ENCODE data around the gene PDPR.

DNA sequence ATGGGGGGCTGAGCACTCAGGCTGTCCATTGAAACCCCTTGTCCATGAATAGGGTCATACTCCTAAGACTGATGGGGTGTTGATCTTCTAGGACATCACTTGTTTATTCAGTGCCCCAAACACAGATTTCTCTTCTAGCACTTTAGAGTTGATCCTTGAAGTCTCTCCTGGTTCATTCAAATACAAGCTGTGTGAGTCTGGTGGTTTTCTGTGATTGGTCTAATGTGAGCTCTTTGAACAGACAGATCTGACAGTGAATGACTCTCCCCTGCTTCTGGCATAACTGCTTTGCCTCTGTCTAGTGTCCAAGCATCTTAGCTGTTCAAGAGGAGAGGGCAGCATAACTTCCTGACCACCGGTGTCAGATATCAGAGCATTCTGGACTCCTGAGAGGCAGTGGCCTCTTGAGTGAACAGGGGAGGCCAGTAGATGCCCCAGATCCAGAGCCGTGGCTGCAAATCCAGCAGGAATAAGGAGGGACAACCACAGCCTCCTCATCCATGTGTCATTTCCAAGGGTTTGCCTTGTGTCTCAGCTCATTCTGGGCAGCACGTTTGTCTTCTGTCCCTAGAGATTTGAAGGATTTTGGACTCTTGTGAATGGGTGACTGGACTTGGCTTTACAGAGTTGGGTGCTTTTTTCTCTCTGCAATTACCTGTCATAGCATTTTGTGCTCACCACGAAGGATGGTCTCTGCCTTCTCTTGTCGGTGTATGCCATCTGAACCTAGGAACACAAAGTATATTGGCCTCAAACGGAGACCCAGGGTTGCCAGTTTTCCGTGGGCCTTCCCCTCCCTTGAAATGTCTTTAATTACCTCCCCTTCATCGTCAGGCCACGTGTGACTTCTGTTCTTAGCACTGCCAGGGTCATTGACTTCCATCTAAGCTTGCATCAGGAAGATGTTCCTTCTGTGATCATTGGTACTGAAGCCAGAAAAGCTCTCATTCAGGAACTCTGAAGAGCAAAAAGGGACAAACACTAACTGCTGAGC, 45.5 kb downstream of the PDPR start:
- TF ChIP-seq, protein P1, sequence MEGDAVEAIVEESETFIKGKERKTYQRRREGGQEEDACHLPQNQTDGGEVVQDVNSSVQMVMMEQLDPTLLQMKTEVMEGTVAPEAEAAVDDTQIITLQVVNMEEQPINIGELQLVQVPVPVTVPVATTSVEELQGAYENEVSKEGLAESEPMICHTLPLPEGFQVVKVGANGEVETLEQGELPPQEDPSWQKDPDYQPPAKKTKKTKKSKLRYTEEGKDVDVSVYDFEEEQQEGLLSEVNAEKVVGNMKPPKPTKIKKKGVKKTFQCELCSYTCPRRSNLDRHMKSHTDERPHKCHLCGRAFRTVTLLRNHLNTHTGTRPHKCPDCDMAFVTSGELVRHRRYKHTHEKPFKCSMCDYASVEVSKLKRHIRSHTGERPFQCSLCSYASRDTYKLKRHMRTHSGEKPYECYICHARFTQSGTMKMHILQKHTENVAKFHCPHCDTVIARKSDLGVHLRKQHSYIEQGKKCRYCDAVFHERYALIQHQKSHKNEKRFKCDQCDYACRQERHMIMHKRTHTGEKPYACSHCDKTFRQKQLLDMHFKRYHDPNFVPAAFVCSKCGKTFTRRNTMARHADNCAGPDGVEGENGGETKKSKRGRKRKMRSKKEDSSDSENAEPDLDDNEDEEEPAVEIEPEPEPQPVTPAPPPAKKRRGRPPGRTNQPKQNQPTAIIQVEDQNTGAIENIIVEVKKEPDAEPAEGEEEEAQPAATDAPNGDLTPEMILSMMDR (IDR thresholded peaks at IDR 0.05): no peak
- TF ChIP-seq POLR2A (IDR thresholded peaks at IDR 0.05): no peak
